ENCODE data around the gene VPS4A. TPM values are rescaled to one million over a fixed set of nuclear protein-coding genes. Genes with fewer than 3 reads are reported as not detected.

VPS4A gene
- total RNA-seq, 3 donors from 2014 or later (not counting 1 experiment from before 2014, with no cell fraction given), result 60.5 to 71.5 (median 62.5) TPM

DNA sequence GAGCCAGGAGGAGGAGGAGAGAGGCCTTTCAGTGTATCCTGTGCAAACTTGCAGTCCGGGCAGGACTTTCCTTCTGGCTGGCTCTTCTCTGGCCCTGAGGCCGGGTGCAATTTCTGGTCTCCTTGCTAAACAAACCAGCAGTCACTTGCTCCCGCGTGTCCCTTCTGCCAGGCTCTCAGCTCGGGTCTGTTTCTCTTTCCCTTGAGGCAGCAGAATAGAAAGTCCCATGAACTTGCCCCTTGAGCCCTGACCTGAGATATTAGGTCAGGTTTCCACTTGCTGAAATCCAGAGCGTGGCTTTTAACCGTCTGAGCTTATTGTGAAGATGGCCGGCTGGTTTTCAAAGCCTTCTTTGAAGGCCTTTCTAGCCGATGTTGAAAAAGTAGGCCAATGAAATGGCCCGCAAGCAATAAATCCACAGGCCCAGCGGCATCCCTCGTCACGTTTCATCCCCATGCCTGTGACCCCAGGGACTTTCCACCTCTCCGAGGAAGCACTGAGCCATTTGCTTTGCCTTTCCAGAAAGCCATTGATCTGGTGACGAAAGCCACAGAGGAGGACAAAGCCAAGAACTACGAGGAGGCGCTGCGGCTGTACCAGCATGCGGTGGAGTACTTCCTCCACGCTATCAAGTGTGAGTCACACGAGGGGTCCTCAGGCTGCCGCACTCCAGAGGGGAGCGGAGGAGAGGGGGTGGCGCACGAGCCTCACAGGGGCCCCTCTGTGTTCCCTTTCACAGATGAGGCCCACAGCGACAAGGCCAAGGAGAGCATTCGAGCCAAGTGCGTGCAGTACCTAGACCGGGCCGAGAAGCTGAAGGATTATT is 4.5 kb downstream of the VPS4A start:
- Mint-ChIP-seq H3K9me3 (no peaks in the 10 kb centered on the region), H3K4me3 (no peak overlapping the region), H3K4me1 (peaks cover 15 to 27% of the 10 kb centered on the region in 2 donors), H3K27me3 (ENCODE audit: low read depth in 2 of 2) (no peaks in the 10 kb centered on the region), H3K27ac (no peak overlapping the region), H3K36me3 (peaks cover 6% of the 10 kb centered on the region)
- H3K27me3 ChIP-seq (ENCODE audit: control insufficient read depth, insufficient read depth, low read length), result no peaks in the 10 kb centered on the region
- ATAC-seq (no peak), DNase-seq (no peak)
- H3K9me3 ChIP-seq (ENCODE audit: control insufficient read depth, insufficient read depth, low read length), result no peaks in the 10 kb centered on the region
- TF ChIP-seq, protein P1, sequence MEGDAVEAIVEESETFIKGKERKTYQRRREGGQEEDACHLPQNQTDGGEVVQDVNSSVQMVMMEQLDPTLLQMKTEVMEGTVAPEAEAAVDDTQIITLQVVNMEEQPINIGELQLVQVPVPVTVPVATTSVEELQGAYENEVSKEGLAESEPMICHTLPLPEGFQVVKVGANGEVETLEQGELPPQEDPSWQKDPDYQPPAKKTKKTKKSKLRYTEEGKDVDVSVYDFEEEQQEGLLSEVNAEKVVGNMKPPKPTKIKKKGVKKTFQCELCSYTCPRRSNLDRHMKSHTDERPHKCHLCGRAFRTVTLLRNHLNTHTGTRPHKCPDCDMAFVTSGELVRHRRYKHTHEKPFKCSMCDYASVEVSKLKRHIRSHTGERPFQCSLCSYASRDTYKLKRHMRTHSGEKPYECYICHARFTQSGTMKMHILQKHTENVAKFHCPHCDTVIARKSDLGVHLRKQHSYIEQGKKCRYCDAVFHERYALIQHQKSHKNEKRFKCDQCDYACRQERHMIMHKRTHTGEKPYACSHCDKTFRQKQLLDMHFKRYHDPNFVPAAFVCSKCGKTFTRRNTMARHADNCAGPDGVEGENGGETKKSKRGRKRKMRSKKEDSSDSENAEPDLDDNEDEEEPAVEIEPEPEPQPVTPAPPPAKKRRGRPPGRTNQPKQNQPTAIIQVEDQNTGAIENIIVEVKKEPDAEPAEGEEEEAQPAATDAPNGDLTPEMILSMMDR (IDR thresholded peaks at IDR 0.05), result no peak
- H3K27ac ChIP-seq (ENCODE audit: low read length), result no peak overlapping the region
- 96% methylated on average over 30 of the region's 30 CpGs for WGBS (ENCODE audit: insufficient coverage)
- peaks cover 56% of the 10 kb centered on the region for H3K36me3 ChIP-seq (ENCODE audit: control insufficient read depth, insufficient read depth, low read length)
- intact Hi-C loops (cut with micrococcal nuclease), result no loop called here
- no peak overlapping the region for H3K4me3 ChIP-seq (ENCODE audit: low read length)
- peaks cover 15% of the 10 kb centered on the region for H3K4me1 ChIP-seq (ENCODE audit: control insufficient read depth, insufficient read depth, low read length)

DNA sequence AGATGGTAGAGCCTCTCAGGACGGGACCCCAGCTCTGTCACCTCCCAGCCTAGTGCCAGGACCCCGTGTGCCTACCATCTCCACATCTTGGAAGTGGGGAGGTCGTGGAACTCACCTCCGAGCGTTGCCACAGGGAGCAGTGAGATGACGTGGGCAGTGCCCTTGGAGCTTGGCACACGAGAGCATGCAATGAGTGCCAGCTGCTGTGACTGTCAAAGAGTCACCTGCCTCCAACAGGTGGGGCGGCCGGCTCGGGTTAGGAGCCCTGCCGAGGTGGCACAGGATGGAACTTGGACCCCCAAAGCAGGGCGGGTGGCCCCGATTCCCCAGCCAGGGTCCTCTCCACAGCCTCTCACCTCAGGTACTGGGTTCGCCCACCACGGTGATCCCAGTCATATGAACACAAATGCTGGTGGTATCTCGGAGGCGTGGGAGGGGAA is 5.5 kb downstream of the VPS4A start:
- H3K4me3 ChIP-seq (ENCODE audit: low read length), result no peak overlapping the region
- H3K27ac ChIP-seq (ENCODE audit: low read length), result no peak overlapping the region
- H3K36me3 ChIP-seq (ENCODE audit: control insufficient read depth, insufficient read depth, low read length), result peaks cover 65% of the 10 kb centered on the region
- H3K27me3 ChIP-seq (ENCODE audit: control insufficient read depth, insufficient read depth, low read length), result no peaks in the 10 kb centered on the region
- peaks cover 14% of the 10 kb centered on the region for H3K4me1 ChIP-seq (ENCODE audit: control insufficient read depth, insufficient read depth, low read length)
- H3K9me3 ChIP-seq (ENCODE audit: control insufficient read depth, insufficient read depth, low read length), result no peaks in the 10 kb centered on the region
- H3K27me3 Mint-ChIP-seq (ENCODE audit: low read depth in 2 of 2), result no peaks in the 10 kb centered on the region
- TF ChIP-seq, protein P1 (IDR thresholded peaks at IDR 0.05), result no peak
- no peak overlapping the region for H3K27ac Mint-ChIP-seq
- intact Hi-C loops (cut with micrococcal nuclease), result no loop called here
- no peaks in the 10 kb centered on the region for H3K9me3 Mint-ChIP-seq
- ATAC-seq, result no peak
- no peak overlapping the region for H3K4me3 Mint-ChIP-seq
- no peak for DNase-seq
- 98% methylated on average over 17 of the region's 17 CpGs for WGBS (ENCODE audit: insufficient coverage)
- H3K4me1 Mint-ChIP-seq, result peaks cover 15 to 30% of the 10 kb centered on the region in 2 donors
- H3K36me3 Mint-ChIP-seq, result peaks cover 6% of the 10 kb centered on the region

DNA sequence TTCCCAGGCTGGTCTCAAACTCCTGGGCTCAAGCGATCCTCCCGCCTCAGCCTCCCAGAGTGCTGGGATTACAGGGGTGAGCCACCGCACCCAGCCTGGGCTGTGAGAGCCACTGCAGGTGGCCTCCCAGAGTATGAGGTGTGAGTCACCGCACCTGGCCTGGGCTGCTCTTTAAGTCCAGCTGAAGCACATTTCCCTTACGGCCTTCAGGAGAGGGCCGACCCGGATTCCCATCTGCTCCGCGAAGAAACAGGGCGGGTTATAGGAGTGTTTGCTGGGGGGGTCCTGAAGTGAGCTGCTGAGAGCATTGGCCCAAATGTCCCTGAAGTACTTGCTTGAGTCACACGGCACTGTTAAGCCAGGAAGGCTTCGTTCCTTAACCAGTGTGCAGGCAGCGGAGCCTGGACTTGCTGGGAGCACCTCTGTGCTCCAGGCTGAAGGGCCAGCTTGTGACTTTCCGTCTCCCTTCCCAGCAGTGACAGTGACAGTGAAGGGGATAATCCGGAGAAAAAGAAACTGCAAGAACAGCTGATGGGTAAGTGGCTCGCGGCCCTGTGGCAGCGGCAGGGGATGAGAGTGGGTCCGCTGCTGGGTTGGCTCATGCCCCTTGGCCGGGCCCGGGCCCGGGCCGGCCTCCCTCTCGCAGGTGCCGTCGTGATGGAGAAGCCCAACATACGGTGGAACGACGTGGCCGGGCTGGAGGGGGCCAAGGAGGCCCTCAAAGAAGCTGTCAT is 7.2 kb downstream of the VPS4A start:
- H3K36me3 ChIP-seq (ENCODE audit: control insufficient read depth, insufficient read depth, low read length), result peaks cover 81% of the 10 kb centered on the region
- no peak overlapping the region for H3K27ac Mint-ChIP-seq
- H3K9me3 ChIP-seq (ENCODE audit: control insufficient read depth, insufficient read depth, low read length), result no peaks in the 10 kb centered on the region
- H3K4me1 ChIP-seq (ENCODE audit: control insufficient read depth, insufficient read depth, low read length), result no peaks in the 10 kb centered on the region
- no peak overlapping the region for H3K4me3 ChIP-seq (ENCODE audit: low read length)
- no peak for DNase-seq
- peaks cover 7 to 21% of the 10 kb centered on the region in 2 donors for H3K4me1 Mint-ChIP-seq
- no peak overlapping the region for H3K27ac ChIP-seq (ENCODE audit: low read length)
- no peaks in the 10 kb centered on the region for H3K27me3 ChIP-seq (ENCODE audit: control insufficient read depth, insufficient read depth, low read length)
- TF ChIP-seq, protein P1 (IDR thresholded peaks at IDR 0.05), result no peak
- H3K4me3 Mint-ChIP-seq, result no peak overlapping the region
- H3K36me3 Mint-ChIP-seq, result peaks cover 6% of the 10 kb centered on the region
- no peak for ATAC-seq
- 98% methylated on average over 30 of the region's 30 CpGs for WGBS (ENCODE audit: insufficient coverage)
- H3K27me3 Mint-ChIP-seq (ENCODE audit: low read depth in 2 of 2), result no peaks in the 10 kb centered on the region
- intact Hi-C loops (cut with micrococcal nuclease), result no loop called here
- H3K9me3 Mint-ChIP-seq, result no peaks in the 10 kb centered on the region

All from natural killer cell (primary cell).